HUES6 (cell line): ENCODE results near the gene ZNF532.

Source experiments
- H3K27ac ChIP-seq: 2 replicates; pipeline ENCODE4 v1.7.0; 2013; ENCODE audit warnings: low read depth, mild to moderate bottlenecking, low read length, inconsistent platforms
- H3K27me3 ChIP-seq: 2 replicates; pipeline ENCODE4 v1.6.1; 2013; ENCODE audit warnings: low read length; ENCODE audit not compliant: control insufficient read depth, insufficient read depth
- H3K36me3 ChIP-seq: 2 replicates; pipeline ENCODE4 v1.6.1; 2013; ENCODE audit warnings: low read length; ENCODE audit not compliant: control insufficient read depth, insufficient read depth
- H3K4me1 ChIP-seq: 2 replicates; pipeline ENCODE4 v1.6.1; 2013; ENCODE audit warnings: low read length; ENCODE audit not compliant: control insufficient read depth, insufficient read depth
- H3K4me3 ChIP-seq: 2 replicates; pipeline ENCODE4 v1.5.1; 2013; ENCODE audit warnings: low read depth, low read length
- H3K9ac ChIP-seq: one replicate; pipeline ENCODE4 v1.6.1; 2013; ENCODE audit warnings: mild to moderate bottlenecking, low read length
- H3K9me3 ChIP-seq: 2 replicates; pipeline ENCODE4 v1.6.1; 2013; ENCODE audit warnings: low read depth, low read length; ENCODE audit not compliant: control insufficient read depth, insufficient read depth

ZNF532 gene

DNA sequence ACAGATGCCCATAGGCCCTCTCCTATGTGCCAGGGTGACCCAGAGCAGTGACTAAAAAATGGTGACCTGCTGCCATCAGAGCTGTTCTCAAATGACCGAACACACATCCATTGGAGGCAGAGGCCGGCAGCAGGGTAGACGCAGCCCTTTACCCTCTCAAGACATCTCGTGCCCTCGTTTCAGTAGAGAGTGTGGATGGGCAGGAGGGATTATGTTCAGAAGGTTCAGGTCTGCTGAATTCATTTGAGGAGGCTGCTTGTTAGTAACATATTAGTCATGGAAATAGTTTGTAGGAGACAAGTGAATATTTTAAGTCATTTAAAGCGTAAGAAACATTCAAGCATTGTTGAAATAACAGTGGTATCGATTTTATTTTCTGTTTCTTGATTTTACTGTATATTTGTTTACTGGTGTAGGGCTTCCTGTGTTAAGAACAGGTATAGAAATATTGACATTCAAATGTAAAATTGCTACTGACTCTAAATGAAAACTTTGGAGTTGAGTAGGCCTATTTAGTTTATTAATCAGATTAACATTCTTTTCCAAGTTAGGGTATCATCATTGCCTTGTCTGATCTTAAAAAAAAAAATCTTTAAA, 82.6 kb downstream of the ZNF532 start:
- no peaks in the 10 kb centered on the region for H3K27me3 ChIP-seq
- H3K4me1 ChIP-seq, result 0 out of 2 replicates have a peak, but pooled peaks cover 3% of the 10 kb centered on the region
- no peaks in the 10 kb centered on the region for H3K9me3 ChIP-seq
- peaks cover 88% of the 10 kb centered on the region for H3K36me3 ChIP-seq
- no peak overlapping the region for H3K27ac ChIP-seq
- no peak overlapping the region for H3K9ac ChIP-seq
- no peak overlapping the region for H3K4me3 ChIP-seq

DNA sequence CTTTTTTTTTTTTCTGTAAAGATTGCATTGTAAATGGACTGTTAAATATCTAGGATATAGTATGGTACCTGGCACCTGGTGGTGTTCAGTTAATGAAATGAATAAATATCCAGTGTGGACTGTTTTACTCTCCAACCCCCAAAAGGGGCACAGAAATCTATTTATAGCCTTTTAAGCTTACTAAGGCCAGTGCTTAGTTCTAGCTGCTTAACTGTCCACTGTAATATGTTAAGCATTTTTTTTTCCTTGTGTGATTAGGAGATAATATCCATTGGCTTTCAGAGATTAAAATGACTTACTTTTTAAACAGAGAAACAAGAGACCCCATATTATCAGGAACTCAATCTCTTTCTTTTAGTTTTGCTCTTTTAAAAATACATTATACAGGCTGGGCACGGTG, 84.4 kb downstream of the ZNF532 start:
- Histone ChIP-seq H3K9ac (no peak overlapping the region), H3K27ac (no peak overlapping the region), H3K4me1 (no peaks in the 10 kb centered on the region), H3K36me3 (peaks cover 93% of the 10 kb centered on the region), H3K9me3 (no peaks in the 10 kb centered on the region), H3K27me3 (no peaks in the 10 kb centered on the region), H3K4me3 (no peak overlapping the region)

DNA sequence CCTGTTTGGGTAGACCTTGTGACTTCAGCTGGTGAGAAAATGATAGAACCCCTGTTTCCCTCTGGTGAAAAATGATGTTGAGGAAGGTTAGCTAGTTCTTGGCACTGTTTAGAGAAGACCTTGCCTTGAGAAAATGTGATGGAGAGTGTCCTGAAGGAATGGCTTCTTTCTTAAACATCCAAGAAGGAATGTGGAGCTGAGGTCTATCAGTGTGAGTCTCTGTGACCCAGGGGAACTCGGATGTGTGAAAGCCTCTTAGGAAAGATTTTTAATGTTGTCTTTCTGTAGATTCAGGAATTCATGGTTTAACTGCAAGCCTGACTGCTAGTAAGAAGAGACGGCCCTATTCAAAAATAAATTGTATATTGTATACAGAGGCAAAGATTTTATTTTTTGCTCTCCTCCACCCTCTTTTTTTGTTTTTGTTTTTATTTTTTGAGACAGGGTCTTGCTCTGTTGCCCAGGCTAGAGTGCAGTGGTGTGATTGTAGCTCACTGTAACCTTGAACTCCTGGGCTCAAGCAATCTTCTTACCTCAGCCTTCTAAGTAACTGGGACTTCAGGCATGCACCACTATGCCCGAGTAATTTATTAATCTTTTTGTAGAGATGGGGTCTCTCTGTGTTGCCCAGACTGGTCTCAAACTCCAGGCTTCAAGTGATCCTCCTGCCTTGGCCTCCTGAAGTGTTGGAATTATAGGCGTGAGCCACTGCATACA, 87.5 kb downstream of the ZNF532 start:
- peaks cover 91% of the 10 kb centered on the region for H3K36me3 ChIP-seq
- no peaks in the 10 kb centered on the region for H3K4me1 ChIP-seq

DNA sequence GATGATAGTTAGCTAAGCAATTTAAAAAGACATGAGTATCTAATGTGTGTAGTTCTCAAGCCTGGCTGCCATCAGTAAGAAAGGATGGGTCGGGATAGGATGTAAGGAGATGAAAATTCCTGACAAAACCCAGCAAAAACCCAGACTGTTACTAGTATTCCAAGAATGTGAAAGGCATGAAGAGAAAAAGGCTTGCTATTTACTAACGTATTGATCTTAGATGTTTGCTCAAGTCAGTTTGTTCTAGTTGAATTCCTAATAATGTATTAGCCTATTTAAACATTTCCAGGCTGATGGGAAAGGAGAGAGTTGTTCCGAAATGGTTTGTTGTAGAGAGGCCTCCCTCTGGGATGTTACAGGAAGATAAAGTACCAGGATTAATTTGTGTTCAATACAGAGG, 88.2 kb downstream of the ZNF532 start:
- Histone ChIP-seq H3K9me3 (no peaks in the 10 kb centered on the region), H3K27me3 (no peaks in the 10 kb centered on the region), H3K9ac (no peak overlapping the region), H3K4me3 (no peak overlapping the region), H3K36me3 (peaks cover 84% of the 10 kb centered on the region), H3K4me1 (no peaks in the 10 kb centered on the region), H3K27ac (no peak overlapping the region)

More for the DNA sequence above, 87.5 kb downstream of the ZNF532 start:
- H3K9me3 ChIP-seq, result no peaks in the 10 kb centered on the region
- no peaks in the 10 kb centered on the region for H3K27me3 ChIP-seq
- H3K4me3 ChIP-seq, result no peak overlapping the region
- no peak overlapping the region for H3K9ac ChIP-seq
- H3K27ac ChIP-seq, result no peak overlapping the region

DNA sequence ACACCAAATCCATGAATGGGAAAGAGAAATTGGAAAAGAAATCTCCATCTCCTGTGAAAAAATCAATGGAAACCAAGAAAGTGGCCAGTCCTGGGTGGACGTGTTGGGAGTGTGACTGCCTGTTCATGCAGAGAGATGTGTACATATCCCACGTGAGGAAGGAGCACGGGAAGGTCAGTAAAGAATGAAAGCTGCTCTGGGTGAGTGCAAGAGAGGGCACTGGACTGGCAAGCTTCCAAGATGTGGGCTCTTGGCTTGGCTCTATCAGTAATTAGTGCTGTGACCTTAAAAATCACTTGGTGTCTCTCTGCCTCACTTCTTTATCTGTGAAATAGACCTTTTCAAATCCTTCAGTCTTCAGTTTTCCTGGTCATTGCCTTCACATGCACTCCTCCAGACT, 89.0 kb downstream of the ZNF532 start:
- H3K9me3 ChIP-seq, result no peaks in the 10 kb centered on the region
- H3K9ac ChIP-seq, result no peak overlapping the region
- H3K36me3 ChIP-seq, result peaks cover 86% of the 10 kb centered on the region
- no peaks in the 10 kb centered on the region for H3K4me1 ChIP-seq
- no peak overlapping the region for H3K27ac ChIP-seq
- no peaks in the 10 kb centered on the region for H3K27me3 ChIP-seq
- H3K4me3 ChIP-seq, result no peak overlapping the region

DNA sequence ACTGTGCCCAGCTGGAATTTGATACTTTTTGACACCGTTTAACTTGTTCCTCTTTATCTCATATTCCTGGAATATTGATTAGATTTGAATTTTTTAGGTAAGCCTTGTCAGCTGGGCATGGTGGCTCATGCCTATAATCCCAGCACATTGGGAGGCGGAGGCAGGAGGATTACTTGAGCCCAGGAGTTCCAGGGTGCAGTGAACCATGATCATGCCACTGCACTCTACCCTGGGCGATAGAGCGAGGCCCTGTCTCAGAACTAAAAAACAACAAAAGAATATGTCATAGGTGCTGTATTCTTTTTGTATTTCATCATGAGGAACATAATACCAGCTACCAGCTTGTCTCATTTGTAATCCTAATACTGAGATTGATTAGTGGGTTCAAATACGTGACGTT, 90.3 kb downstream of the ZNF532 start:
- Histone ChIP-seq H3K27me3 (no peaks in the 10 kb centered on the region), H3K9me3 (no peaks in the 10 kb centered on the region), H3K27ac (no peak overlapping the region), H3K36me3 (peaks cover 85% of the 10 kb centered on the region), H3K4me1 (no peaks in the 10 kb centered on the region), H3K4me3 (no peak overlapping the region), H3K9ac (no peak overlapping the region)

DNA sequence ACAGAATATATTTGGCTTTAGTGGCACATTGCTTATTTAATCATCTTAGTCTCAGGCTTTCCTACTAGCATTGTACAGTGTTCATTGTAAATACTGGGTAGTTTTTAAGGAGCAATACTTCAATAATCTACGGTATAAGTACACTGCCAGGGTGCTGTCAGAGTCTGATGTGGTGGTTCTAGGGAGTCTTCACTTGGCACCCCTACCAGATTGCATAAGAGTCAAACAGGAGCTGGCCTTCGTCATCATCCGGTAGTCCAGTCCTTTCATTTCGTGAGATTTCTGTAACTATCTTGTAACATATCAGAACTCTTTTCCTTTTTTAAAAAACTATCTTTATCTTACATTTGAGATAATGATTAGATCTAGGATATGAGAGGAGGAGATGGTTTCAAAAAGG, 91.1 kb downstream of the ZNF532 start:
- H3K9ac ChIP-seq, result no peak overlapping the region
- no peaks in the 10 kb centered on the region for H3K27me3 ChIP-seq
- H3K9me3 ChIP-seq, result no peaks in the 10 kb centered on the region
- H3K4me3 ChIP-seq, result no peak overlapping the region
- peaks cover 86% of the 10 kb centered on the region for H3K36me3 ChIP-seq
- H3K4me1 ChIP-seq, result no peaks in the 10 kb centered on the region
- no peak overlapping the region for H3K27ac ChIP-seq

DNA sequence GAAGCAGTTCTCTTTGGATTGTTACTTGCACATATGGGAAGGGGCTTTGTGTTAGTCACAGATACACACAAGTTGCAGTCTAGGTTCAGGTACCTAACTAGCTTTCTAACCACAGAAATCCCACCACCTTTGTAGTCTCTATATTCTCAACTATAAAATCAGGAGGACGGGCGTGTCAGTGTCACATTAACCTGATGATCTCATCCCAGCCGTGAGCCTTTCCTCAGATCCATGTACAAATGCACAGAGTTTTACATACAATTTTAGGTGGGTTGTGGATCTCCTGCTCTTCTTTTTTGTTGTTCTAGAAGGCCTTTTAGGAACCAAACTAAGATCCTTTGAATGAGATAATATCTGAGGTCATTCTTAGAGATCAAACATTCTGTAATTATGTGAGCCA, 94.0 kb downstream of the ZNF532 start:
- H3K9ac ChIP-seq, result no peak overlapping the region
- H3K27ac ChIP-seq, result no peak overlapping the region
- H3K27me3 ChIP-seq, result no peaks in the 10 kb centered on the region
- no peaks in the 10 kb centered on the region for H3K4me1 ChIP-seq
- peaks cover 84% of the 10 kb centered on the region for H3K36me3 ChIP-seq
- H3K4me3 ChIP-seq, result no peak overlapping the region
- H3K9me3 ChIP-seq, result no peaks in the 10 kb centered on the region

DNA sequence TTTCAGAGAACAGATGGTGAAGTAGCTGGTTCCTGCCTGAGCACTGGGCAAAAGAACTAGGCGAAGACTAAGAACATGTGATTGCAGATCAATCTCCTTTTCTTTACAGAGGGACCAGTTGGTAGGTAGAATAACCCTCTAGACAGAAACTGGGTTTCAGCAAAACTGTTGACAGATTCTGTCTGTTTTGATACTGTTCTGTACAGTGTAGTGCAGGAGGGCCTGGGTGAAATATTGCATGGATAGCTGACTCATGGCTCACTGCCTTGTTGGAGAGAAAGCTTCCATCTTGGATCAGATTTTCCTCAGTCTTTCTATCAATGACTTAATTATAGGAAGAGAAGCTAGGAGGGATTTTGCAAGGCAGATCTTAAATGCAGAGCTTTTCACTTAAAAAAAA, 95.8 kb downstream of the ZNF532 start:
- Histone ChIP-seq H3K9me3 (no peaks in the 10 kb centered on the region), H3K4me1 (peaks cover 2% of the 10 kb centered on the region; the same call in 1 of the 2 replicates), H3K27ac (no peak overlapping the region), H3K4me3 (no peak overlapping the region), H3K9ac (no peak overlapping the region), H3K36me3 (peaks cover 70% of the 10 kb centered on the region), H3K27me3 (no peaks in the 10 kb centered on the region)

DNA sequence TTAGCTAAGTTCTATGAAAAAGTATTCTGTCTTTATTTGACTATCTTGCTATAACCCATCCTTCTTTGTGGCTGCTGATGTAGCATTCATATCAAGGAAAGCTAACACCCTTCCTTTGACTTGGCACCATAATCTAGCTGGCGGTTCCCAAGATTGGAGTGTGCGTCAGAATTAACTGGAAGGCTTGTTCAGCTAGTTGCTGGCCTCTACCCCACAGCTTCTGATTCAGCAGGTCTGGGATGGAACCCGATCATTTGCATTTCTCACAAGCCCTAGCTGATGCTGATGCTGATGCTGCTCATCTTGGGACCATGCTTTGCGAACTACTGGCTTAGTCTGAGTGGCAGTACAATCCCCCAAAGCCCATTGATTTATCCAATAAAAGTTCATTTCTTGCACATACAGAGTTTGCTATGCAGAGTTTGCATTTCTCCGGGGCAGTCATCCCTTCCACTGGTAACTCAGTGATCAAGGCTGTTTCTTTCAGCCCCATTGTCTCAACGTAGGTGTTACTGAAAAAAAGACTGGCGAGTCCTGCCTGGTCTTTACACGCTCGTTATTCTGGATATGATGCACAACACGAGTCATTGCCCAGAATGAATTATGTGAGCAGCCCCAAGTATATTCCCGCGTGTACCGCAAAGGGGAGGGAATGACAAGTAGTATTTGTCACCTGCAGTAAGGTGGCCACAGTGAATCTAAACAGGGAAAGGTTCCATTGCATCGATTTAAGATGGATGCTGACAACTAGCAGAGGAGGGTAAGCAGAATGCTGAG, 96.5 kb downstream of the ZNF532 start:
- H3K9me3 ChIP-seq, result no peaks in the 10 kb centered on the region
- no peak overlapping the region for H3K4me3 ChIP-seq
- peaks cover 70% of the 10 kb centered on the region for H3K36me3 ChIP-seq
- no peaks in the 10 kb centered on the region for H3K27me3 ChIP-seq
- H3K9ac ChIP-seq, result no peak overlapping the region
- peaks cover 4% of the 10 kb centered on the region; the same call in 1 of the 2 replicates for H3K4me1 ChIP-seq
- no peak overlapping the region for H3K27ac ChIP-seq

DNA sequence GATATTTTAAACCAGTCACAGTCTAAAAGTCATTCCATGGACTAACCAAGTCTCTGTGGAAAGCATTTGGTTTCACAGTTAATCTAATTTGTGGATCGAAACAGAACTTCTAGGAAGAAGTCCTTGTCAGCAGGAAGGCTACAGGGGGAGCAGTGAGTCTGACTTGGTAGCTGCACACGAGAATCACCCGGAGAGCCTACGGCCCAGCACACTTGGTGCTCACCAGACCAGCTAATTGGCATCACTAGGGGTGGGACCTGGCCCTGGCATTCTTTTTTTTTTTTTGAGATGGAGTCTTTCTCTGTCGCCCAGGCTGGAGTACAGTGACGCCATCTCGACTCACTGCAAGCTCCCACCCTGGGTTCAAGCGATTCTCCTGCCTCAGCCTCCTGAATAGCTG, 97.7 kb downstream of the ZNF532 start:
- no peak overlapping the region for H3K9ac ChIP-seq
- H3K4me3 ChIP-seq, result no peak overlapping the region
- no peaks in the 10 kb centered on the region for H3K27me3 ChIP-seq
- H3K27ac ChIP-seq, result no peak overlapping the region
- H3K4me1 ChIP-seq, result peaks cover 4% of the 10 kb centered on the region; the same call in 1 of the 2 replicates
- no peaks in the 10 kb centered on the region for H3K9me3 ChIP-seq
- peaks cover 74% of the 10 kb centered on the region for H3K36me3 ChIP-seq
